Choroid plexus epithelial cell (primary cell): ENCODE data around the gene GRID2.

ENCODE experiments used
- DNase-seq: peaks from one replicate; pipeline ENCODE4 v3.0.0-alpha.2; 2010; ENCODE audit warnings: low read depth
- H3K4me3 ChIP-seq: 2 replicates; pipeline ENCODE4 v1.5.1; 2011; ENCODE audit warnings: low read depth, mild to moderate bottlenecking, control low read depth, low read length, moderate library complexity
- CTCF ChIP-seq: conservative IDR thresholded peaks from 2 replicates; pipeline ENCODE4 v1.5.1; 2011; ENCODE audit warnings: low read depth, mild to moderate bottlenecking, control low read depth, inconsistent platforms, low read length, moderate library complexity

GRID2 gene

GRCh38 chr4:92334716-92335350 is 31.1 kb downstream of the GRID2 start:
- no peak for TF ChIP-seq CTCF
- no peak overlapping the region for H3K4me3 ChIP-seq
- peak; percentile 40 for DNase-seq

GRCh38 chr4:92339676-92340075 is 35.9 kb downstream of the GRID2 start:
- peak; percentile 7 for DNase-seq
- no peak for TF ChIP-seq CTCF
- no peak overlapping the region for H3K4me3 ChIP-seq

DNA sequence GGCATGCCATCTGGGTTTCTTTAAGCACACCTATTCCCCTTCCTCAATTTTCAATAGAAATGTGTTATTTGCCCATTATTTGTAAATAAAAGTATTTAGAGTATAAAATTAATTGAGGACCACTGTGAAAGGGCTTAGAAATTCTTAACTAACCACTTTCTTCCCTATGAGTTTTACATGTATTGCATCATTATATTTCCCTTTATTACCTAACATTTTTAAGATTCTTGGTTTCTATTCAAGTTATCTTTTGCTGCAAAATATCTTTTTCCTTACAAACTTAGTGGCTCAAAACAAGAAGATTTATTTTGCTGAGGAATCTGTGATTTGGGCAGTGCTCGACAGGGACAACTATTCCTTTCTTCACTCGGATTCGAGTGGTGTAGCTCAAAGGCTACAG is 40.5 kb downstream of the GRID2 start:
- no peak for TF ChIP-seq CTCF
- no peak for DNase-seq
- no peak overlapping the region for H3K4me3 ChIP-seq

GRCh38 chr4:92346289-92346688 is 42.5 kb downstream of the GRID2 start:
- no peak for DNase-seq
- TF ChIP-seq CTCF, result no peak
- H3K4me3 ChIP-seq, result no peak overlapping the region

DNA sequence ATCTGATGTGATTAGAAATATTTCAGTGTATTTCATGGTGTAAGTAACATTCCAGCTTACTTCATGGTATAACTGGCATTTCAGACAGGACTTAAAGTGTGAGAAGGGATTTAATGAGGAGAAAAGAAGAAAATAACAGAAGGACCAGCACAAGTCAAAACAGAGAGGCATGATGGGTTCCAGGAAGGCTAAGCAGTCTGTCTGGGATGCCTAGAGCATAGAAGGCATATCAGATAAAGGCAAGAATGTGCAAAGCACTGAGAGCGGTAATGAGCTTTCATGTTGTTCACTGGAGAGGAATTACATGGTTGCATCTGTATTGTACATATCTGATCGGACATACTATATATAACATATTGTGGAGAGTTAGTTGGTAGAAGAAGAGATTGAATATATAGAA is 54.2 kb downstream of the GRID2 start:
- DNase-seq, result no peak
- TF ChIP-seq CTCF, result no peak
- H3K4me3 ChIP-seq, result no peak overlapping the region

- no peak for DNase-seq
- no peak overlapping the region for H3K4me3 ChIP-seq
- no peak for TF ChIP-seq CTCF
These were observed 55.7 kb downstream of the GRID2 start for GRCh38 chr4:92359491-92359890.

- no peak for DNase-seq
- TF ChIP-seq CTCF, result no peak
- H3K4me3 ChIP-seq, result no peak overlapping the region
These were observed 58.3 kb downstream of the GRID2 start for GRCh38 chr4:92362028-92362427.
